Ascending aorta (tissue), 2 donors: Measurements from ENCODE around the gene NTSR2. TPM values are rescaled to one million over a fixed set of nuclear protein-coding genes. Genes with fewer than 3 reads are reported as not detected.

Source experiments
- DNase-seq, 2 donors: peaks; one replicate each; pipeline ENCODE4 v3.0.0-alpha.2; 2019; ENCODE audit warnings: low spot score in 2 of 2
- H3K27ac ChIP-seq, 2 donors: fragments of 200-600 bp; sonication (generic); one replicate each; pipeline ENCODE4 v1.5.1; 2016 to 2017; ENCODE audit warnings: mild to moderate bottlenecking in 1 of 2
- H3K27me3 ChIP-seq: fragments of 200-600 bp; sonication (generic); one replicate; pipeline ENCODE4 v1.5.1; 2017
- H3K36me3 ChIP-seq, 2 donors: fragments of 200-600 bp; sonication (generic); one replicate each; pipeline ENCODE4 v1.5.1; 2016
- H3K4me1 ChIP-seq, 2 donors: fragments of 200-600 bp; sonication (generic); one replicate each; pipeline ENCODE4 v1.5.1; 2016 to 2017; ENCODE audit warnings: mild to moderate bottlenecking in 1 of 2
- H3K4me3 ChIP-seq, 2 donors: fragments of 200-600 bp; sonication (generic); one replicate each; pipeline ENCODE4 v1.5.1; 2016 to 2017; ENCODE audit warnings: mild to moderate bottlenecking in 1 of 2
- H3K9me3 ChIP-seq, 2 donors: fragments of 200-600 bp; sonication (generic); one replicate each; pipeline ENCODE4 v1.5.1; 2016
- CTCF ChIP-seq, 3 experiments: fragments of 200-600 bp in 2 of 3; fragments of 450-650 bp in 1 of 3; sonication (generic) in 2 of 3; IDR thresholded peaks; one replicate each; pipeline ENCODE4 v1.5.1; 2016 to 2019; ENCODE audit warnings: antibody characterized with exemption in 3 of 3, mild to moderate bottlenecking in 1 of 3, moderate library complexity in 1 of 3
- intact Hi-C: fragments of 100-400 bp; cut with DNase I; formaldehyde crosslinking; loops from one replicate; pipeline ENCODE4 v1.15.1; 2023
- total RNA-seq: library from RNA; depleted of rRNA; stranded (reverse); fragments of >200 nt; gene quantifications from one replicate; pipeline ENCODE4 v1.1.0, GENCODE V29; 2016

The NTSR2 gene
- total RNA-seq, 1 donor from 2014 or later, result not detected

DNA sequence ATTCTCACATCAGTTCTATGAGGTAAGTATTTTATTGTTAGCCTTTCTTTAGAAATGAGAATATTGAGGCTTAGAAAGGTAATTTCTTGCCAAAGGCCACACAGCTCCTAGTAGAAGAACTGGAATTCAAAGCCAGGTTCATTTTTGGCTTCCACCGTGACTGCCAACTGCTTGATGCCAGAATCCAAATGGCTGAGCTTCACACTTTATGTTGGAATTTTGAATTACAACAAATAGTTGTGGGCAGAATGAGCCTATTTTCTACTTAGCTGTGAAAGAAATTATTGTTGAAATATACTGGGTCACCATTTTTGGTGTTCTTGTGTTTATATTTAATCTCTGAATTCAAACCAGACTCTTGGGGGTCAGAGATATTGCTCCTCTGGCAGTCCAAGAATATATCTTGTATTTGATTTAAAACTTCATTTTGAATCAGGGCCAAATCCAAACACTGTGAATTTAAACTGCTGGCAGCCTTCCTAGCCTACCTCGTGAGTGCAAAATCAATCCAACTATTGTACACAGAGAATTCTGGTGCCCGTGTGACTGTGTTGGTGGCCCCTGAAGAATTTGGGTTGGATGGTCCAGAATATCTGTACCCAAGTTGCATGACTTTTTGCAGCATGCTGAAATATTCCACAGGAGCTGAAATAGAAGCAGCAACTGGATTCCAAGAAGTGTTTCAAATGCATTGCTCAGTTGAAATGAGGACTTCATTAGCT, 40.8 kb upstream of the NTSR2 start:
- Histone ChIP-seq H3K4me1 (peaks cover 4 to 12% of the 10 kb centered on the region in 2 donors), H3K27me3 (no peaks in the 10 kb centered on the region), H3K9me3 (no peaks in the 10 kb centered on the region), H3K27ac (peak overlapping the region; percentile 58 to 73), H3K4me3 (no peak overlapping the region), H3K36me3 (no peaks in the 10 kb centered on the region)
- no peak for DNase-seq
- TF ChIP-seq CTCF (IDR thresholded peaks at IDR 0.05), result no peak
- intact Hi-C loops, result loop anchor here (2.0 kb wide), 1 partner anchor 28 kb away; no protein-coding TSS in a partner anchor

GRCh38 chr2:11710210-11710609, 40.2 kb upstream of the NTSR2 start:
- Histone ChIP-seq H3K27me3 (no peaks in the 10 kb centered on the region), H3K4me3 (no peak overlapping the region), H3K27ac (peak overlapping the region; percentile 58 to 73), H3K36me3 (no peaks in the 10 kb centered on the region), H3K9me3 (no peaks in the 10 kb centered on the region), H3K4me1 (peaks cover 4 to 12% of the 10 kb centered on the region in 2 donors)
- intact Hi-C loops, result loop anchor here (2.0 kb wide), 1 partner anchor 29 kb away; no protein-coding TSS in a partner anchor
- peak in 1 of 2 donors; percentile 77 for DNase-seq
- no peak for TF ChIP-seq CTCF (IDR thresholded peaks at IDR 0.05)

DNA sequence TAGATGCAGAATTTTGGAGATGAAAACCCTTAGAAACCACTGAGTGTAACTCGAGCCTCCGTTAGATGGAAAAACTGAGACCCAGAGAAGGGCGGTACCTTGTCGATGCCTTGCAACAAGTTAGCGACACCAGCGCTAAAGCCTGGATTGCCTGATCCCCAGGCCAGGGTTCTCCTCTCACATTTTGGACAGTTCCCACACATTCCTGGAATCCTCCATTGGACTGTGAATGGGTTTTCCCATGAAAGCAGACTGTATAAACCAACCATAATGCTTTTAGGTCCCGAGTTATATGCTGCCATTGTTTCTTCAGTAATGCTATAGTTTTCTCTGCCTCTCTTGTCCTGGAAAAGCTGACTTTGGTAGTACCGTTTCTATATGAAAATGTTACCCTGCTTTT, 39.3 kb upstream of the NTSR2 start:
- peak overlapping the region; percentile 5 to 73 for H3K27ac ChIP-seq
- H3K4me1 ChIP-seq, result peaks cover 4 to 12% of the 10 kb centered on the region in 2 donors
- no peak overlapping the region for H3K4me3 ChIP-seq
- no peak for DNase-seq
- no peaks in the 10 kb centered on the region for H3K36me3 ChIP-seq
- intact Hi-C loops, result no loop called here
- no peaks in the 10 kb centered on the region for H3K9me3 ChIP-seq
- TF ChIP-seq CTCF (IDR thresholded peaks at IDR 0.05), result no peak
- H3K27me3 ChIP-seq, result no peaks in the 10 kb centered on the region

GRCh38 chr2:11708106-11708505, 38.1 kb upstream of the NTSR2 start:
- no peak for TF ChIP-seq CTCF (IDR thresholded peaks at IDR 0.05)
- H3K4me1 ChIP-seq, result peaks cover 4 to 12% of the 10 kb centered on the region in 2 donors
- H3K36me3 ChIP-seq, result no peaks in the 10 kb centered on the region
- no peaks in the 10 kb centered on the region for H3K27me3 ChIP-seq
- no peak for DNase-seq
- H3K27ac ChIP-seq, result no peak overlapping the region
- intact Hi-C loops, result no loop called here
- no peaks in the 10 kb centered on the region for H3K9me3 ChIP-seq
- H3K4me3 ChIP-seq, result no peak overlapping the region

DNA sequence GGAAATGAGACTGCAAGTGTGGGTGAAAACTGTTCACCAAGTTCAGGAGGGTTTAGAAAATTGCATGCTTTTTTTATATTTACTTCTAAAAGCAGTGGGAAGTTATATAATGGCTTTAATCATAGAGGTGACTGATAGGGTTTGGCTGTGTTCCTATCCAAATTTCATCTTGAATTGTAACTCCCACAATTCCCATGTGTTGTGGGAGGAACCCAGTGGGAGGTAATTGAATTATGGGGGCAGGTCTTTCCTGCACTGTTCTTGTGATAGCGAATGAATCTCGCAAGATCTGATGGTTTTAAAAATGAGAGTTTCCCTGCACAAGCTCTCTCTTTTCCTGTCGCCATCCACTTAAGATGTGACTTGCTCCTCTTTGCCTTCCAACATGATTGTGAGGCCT, 35.7 kb upstream of the NTSR2 start:
- Histone ChIP-seq H3K36me3 (no peaks in the 10 kb centered on the region), H3K27ac (no peak overlapping the region), H3K4me1 (peaks cover 0 to under 1% of the 10 kb centered on the region in 2 donors), H3K27me3 (no peaks in the 10 kb centered on the region), H3K4me3 (no peak overlapping the region), H3K9me3 (no peaks in the 10 kb centered on the region)
- DNase-seq, result no peak
- no peak for TF ChIP-seq CTCF (IDR thresholded peaks at IDR 0.05)
- intact Hi-C loops, result no loop called here
